Panc1 (cell line): ENCODE measurements around the gene RGS21. TPM values are rescaled to one million over a fixed set of nuclear protein-coding genes. Genes with fewer than 3 reads are reported as not detected.

Experiments used
- ATAC-seq: fragments of 200-7000 bp; cut with Tn5 transposase; 2 replicates; pipeline ENCODE4 v1.9.1; 2020; ENCODE audit warnings: mild to moderate bottlenecking, moderate library complexity
- BruUV-seq: library from RNA; stranded (reverse); fragments of 400-500 nt; replicated peaks from 2 replicates; lab custom pipeline; 2021; lab: Mats Ljungman, UMichigan
- CTCF ChIA-PET: fragments of 300-600 bp; sonication (Branson Sonifier 250); formaldehyde crosslinking; loops from one replicate; lab custom pipeline; 2022; ENCODE audit warnings: antibody characterized with exemption; lab: Charles Lee
- POLR2A ChIA-PET: fragments of 300-600 bp; sonication (Branson Sonifier 250); formaldehyde crosslinking; loops from one replicate; lab custom pipeline; 2022; ENCODE audit warnings: antibody characterized with exemption; lab: Charles Lee
- DNase-seq: peaks from one replicate; pipeline ENCODE4 v3.0.0-alpha.2; 2010; ENCODE audit warnings: low read depth, low spot score
- H3K27ac ChIP-seq: 2 replicates; pipeline ENCODE4 v1.5.1; 2011; ENCODE audit warnings: mild to moderate bottlenecking, low read length, inconsistent platforms
- H3K27me3 ChIP-seq: fragments of 200-500 bp; sonication (Bioruptor generic); 2 replicates; pipeline ENCODE4 v1.6.0; 2014; ENCODE audit warnings: low read length, inconsistent platforms; ENCODE audit not compliant: control insufficient read depth, insufficient read depth
- H3K36me3 ChIP-seq: fragments of 200-500 bp; sonication (Bioruptor generic); 2 replicates; pipeline ENCODE4 v1.5.1; 2014; ENCODE audit warnings: inconsistent platforms, mild to moderate bottlenecking, low read length, moderate library complexity; ENCODE audit not compliant: control insufficient read depth, insufficient read depth
- H3K4me1 ChIP-seq: 2 replicates; pipeline ENCODE4 v1.5.1; 2011; ENCODE audit warnings: inconsistent platforms, mild to moderate bottlenecking, low read length, moderate library complexity; ENCODE audit not compliant: control insufficient read depth, insufficient read depth
- H3K4me3 ChIP-seq, 2 experiments: 2 replicates each; pipeline ENCODE4 v1.5.1; 2011 to 2012; ENCODE audit warnings: low read depth in 2 of 2, low read length in 2 of 2, mild to moderate bottlenecking in 2 of 2, inconsistent platforms in 1 of 2, moderate library complexity in 1 of 2
- H3K9me3 ChIP-seq: fragments of 200-500 bp; sonication (Bioruptor generic); 2 replicates; pipeline ENCODE4 v1.5.1; 2014; ENCODE audit warnings: low read depth, mild to moderate bottlenecking, inconsistent platforms, low read length, moderate library complexity; ENCODE audit not compliant: control insufficient read depth, insufficient read depth
- CTCF ChIP-seq: fragments of 450-650 bp; IDR thresholded peaks from 2 replicates; pipeline ENCODE4 v1.5.1; 2017; ENCODE audit warnings: mild to moderate bottlenecking
- POLR2AphosphoS5 ChIP-seq: IDR thresholded peaks from 2 replicates; pipeline ENCODE4 v1.6.1; 2012; ENCODE audit warnings: mild to moderate bottlenecking, low read depth, low read length, moderate library complexity
- REST ChIP-seq, 2 experiments: IDR thresholded peaks; 2 replicates each; pipeline ENCODE4 v1.6.1; 2011 to 2012; ENCODE audit warnings: low read depth in 2 of 2, control low read depth in 1 of 2, low read length in 1 of 2, mild to moderate bottlenecking in 1 of 2, moderate library complexity in 1 of 2; ENCODE audit not compliant: insufficient read depth in 1 of 2
- SIN3A ChIP-seq: IDR thresholded peaks from 2 replicates; pipeline ENCODE4 v1.6.1; 2012; ENCODE audit warnings: low read depth, mild to moderate bottlenecking, low read length, moderate library complexity, borderline replicate concordance; ENCODE audit not compliant: insufficient read depth
- TCF7L2 ChIP-seq: IDR thresholded peaks from 2 replicates; pipeline ENCODE4 v1.6.1; 2011; ENCODE audit warnings: mild to moderate bottlenecking, low read depth, low read length, inconsistent platforms
- in situ Hi-C: cut with HindIII; loops from 2 replicates; pipeline ENCODE4 v1.10.0; 2016; ENCODE audit warnings: low sequenced_read_pairs, low pct_unique_long_range_greater_than_20kb
- intact Hi-C: fragments of 100-400 bp; cut with micrococcal nuclease; formaldehyde crosslinking; loops from one replicate; pipeline ENCODE4 v1.10.0; 2022; ENCODE audit not compliant: unreplicated experiment
- total RNA-seq: library from RNA; stranded (reverse); gene quantifications from one replicate; pipeline ENCODE4 v1.2.1, GENCODE V29; 2021; ENCODE audit not compliant: unreplicated experiment

Gene RGS21
- total RNA-seq, 1 experiment from 2014 or later: not detected

GRCh38 chr1:192327997-192328396 is 11.2 kb downstream of the RGS21 start:
- POLR2A ChIA-PET: no interaction called here
- CTCF ChIA-PET: no interaction called here
- in situ Hi-C loops: no loop called here

GRCh38 chr1:192342842-192343241 is 26.1 kb downstream of the RGS21 start:
- TF ChIP-seq POLR2AphosphoS5: no peak
- TF ChIP-seq REST (IDR thresholded peaks at IDR 0.05; ENCODE audit: insufficient read depth in 1 of 2, low read depth in 2 of 2, low read length in 1 of 2): no peak
- TF ChIP-seq TCF7L2: no peak
- TF ChIP-seq CTCF: no peak
- no peak for TF ChIP-seq SIN3A
- in situ Hi-C loops: no loop called here
- no peaks in the 10 kb centered on the region for H3K9me3 ChIP-seq
- POLR2A ChIA-PET: no interaction called here
- H3K4me3 ChIP-seq: no peak overlapping the region
- CTCF ChIA-PET: no interaction called here
- no TSS peak for BruUV-seq
- no peak for ATAC-seq
- intact Hi-C loops: no loop called here
- H3K27me3 ChIP-seq: no peaks in the 10 kb centered on the region
- no peaks in the 10 kb centered on the region for H3K4me1 ChIP-seq
- no peak overlapping the region for H3K27ac ChIP-seq
- DNase-seq: no peak
- no peaks in the 10 kb centered on the region for H3K36me3 ChIP-seq

More at GRCh38 chr1:192327997-192328396, 11.2 kb downstream of the RGS21 start:
- ATAC-seq: no peak
- no TSS peak for BruUV-seq
- DNase-seq: no peak
- Histone ChIP-seq H3K27ac (no peak overlapping the region), H3K4me1 (no peaks in the 10 kb centered on the region), H3K36me3 (no peaks in the 10 kb centered on the region), H3K4me3 (no peak overlapping the region), H3K9me3 (no peaks in the 10 kb centered on the region), H3K27me3 (no peaks in the 10 kb centered on the region)
- intact Hi-C loops: no loop called here
- TF ChIP-seq POLR2AphosphoS5: no peak
- TF ChIP-seq TCF7L2: no peak

- in situ Hi-C loops: no loop called here
- CTCF ChIA-PET: no interaction called here
- H3K27ac ChIP-seq: no peak overlapping the region
- intact Hi-C loops: no loop called here
- DNase-seq: no peak
- ATAC-seq: no peak
- H3K4me3 ChIP-seq: no peak overlapping the region
- no TSS peak for BruUV-seq
- H3K9me3 ChIP-seq: no peaks in the 10 kb centered on the region
- POLR2A ChIA-PET: no interaction called here
- no peak for TF ChIP-seq CTCF
- no peak for TF ChIP-seq SIN3A
- TF ChIP-seq POLR2AphosphoS5: no peak
- no peak for TF ChIP-seq TCF7L2
- TF ChIP-seq REST (IDR thresholded peaks at IDR 0.05; ENCODE audit: insufficient read depth in 1 of 2, low read depth in 2 of 2, low read length in 1 of 2): no peak
- no peaks in the 10 kb centered on the region for H3K4me1 ChIP-seq
- H3K27me3 ChIP-seq: no peaks in the 10 kb centered on the region
- H3K36me3 ChIP-seq: no peaks in the 10 kb centered on the region
Observed at GRCh38 chr1:192343344-192343743, 26.6 kb downstream of the RGS21 start.
